HL-60 (cell line): ENCODE results near the gene DTWD2.

Experiments used
- POLR2AphosphoS5 ChIP-seq: IDR thresholded peaks from 2 replicates; pipeline ENCODE4 v1.6.1; 2012; ENCODE audit warnings: low read depth
- TF ChIP-seq, protein P1 (sequence below): IDR thresholded peaks from one replicate; pipeline ENCODE4 v1.5.1; 2011; ENCODE audit warnings: low read length, control low read depth, inconsistent platforms; ENCODE audit not compliant: insufficient read depth

DNA sequence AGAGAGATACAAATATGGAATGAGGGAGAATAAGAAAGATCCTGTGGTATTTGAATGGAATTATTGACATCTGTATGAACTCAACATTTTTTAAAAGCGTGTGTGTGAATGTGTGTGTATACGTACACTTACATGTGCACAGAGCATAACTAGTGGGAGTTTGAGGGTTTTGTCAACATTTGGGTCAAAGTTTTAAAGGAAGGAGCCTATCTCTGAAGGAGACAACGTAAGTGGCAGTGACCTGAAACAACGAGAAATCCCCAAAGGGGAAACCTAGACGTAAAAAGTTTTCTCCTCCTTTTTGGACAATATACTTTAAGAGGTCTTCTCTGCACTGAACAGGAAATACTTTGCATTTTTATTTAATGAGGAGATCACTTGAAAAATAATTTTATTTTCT lies 40.2 kb upstream of the DTWD2 start:
- TF ChIP-seq, protein P1, sequence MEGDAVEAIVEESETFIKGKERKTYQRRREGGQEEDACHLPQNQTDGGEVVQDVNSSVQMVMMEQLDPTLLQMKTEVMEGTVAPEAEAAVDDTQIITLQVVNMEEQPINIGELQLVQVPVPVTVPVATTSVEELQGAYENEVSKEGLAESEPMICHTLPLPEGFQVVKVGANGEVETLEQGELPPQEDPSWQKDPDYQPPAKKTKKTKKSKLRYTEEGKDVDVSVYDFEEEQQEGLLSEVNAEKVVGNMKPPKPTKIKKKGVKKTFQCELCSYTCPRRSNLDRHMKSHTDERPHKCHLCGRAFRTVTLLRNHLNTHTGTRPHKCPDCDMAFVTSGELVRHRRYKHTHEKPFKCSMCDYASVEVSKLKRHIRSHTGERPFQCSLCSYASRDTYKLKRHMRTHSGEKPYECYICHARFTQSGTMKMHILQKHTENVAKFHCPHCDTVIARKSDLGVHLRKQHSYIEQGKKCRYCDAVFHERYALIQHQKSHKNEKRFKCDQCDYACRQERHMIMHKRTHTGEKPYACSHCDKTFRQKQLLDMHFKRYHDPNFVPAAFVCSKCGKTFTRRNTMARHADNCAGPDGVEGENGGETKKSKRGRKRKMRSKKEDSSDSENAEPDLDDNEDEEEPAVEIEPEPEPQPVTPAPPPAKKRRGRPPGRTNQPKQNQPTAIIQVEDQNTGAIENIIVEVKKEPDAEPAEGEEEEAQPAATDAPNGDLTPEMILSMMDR: no peak
- TF ChIP-seq POLR2AphosphoS5: no peak
